Suprapubic skin (tissue), 4 donors: Measurements from ENCODE around the gene IWS1. TPM values are rescaled to one million over a fixed set of nuclear protein-coding genes. Genes with fewer than 3 reads are reported as not detected.

Source experiments
- DNase-seq, 2 donors: peaks; one replicate each; pipeline ENCODE4 v3.0.0-alpha.2; 2019; ENCODE audit warnings: low spot score in 2 of 2
- H3K27ac ChIP-seq: fragments of 200-600 bp; sonication (generic); one replicate; pipeline ENCODE4 v1.5.1; 2019
- H3K27me3 ChIP-seq: fragments of 200-600 bp; sonication (generic); one replicate; pipeline ENCODE4 v1.5.1; 2019
- H3K36me3 ChIP-seq: fragments of 200-600 bp; sonication (generic); one replicate; pipeline ENCODE4 v1.5.1; 2019
- H3K4me1 ChIP-seq: fragments of 200-600 bp; sonication (generic); one replicate; pipeline ENCODE4 v1.5.1; 2019
- H3K4me3 ChIP-seq: fragments of 200-600 bp; sonication (generic); one replicate; pipeline ENCODE4 v1.5.1; 2019; ENCODE audit warnings: mild to moderate bottlenecking
- H3K9me3 ChIP-seq: fragments of 200-600 bp; sonication (generic); one replicate; pipeline ENCODE4 v1.5.1; 2019
- CTCF ChIP-seq, 2 donors: fragments of 200-600 bp in 1 of 2; fragments of 450-650 bp in 1 of 2; sonication (generic) in 1 of 2; IDR thresholded peaks; one replicate each; pipeline ENCODE4 v1.5.1; 2016 to 2019; ENCODE audit warnings: antibody characterized with exemption in 2 of 2, mild to moderate bottlenecking in 1 of 2, moderate library complexity in 1 of 2
- EP300 ChIP-seq: sonication (generic); formaldehyde crosslinking; IDR thresholded peaks from one replicate; pipeline ENCODE4 v1.6.1; 2017; ENCODE audit warnings: antibody characterized with exemption
- POLR2A ChIP-seq, 2 donors: fragments of 450-650 bp; IDR thresholded peaks; one replicate each; pipeline ENCODE4 v1.6.1; 2017; ENCODE audit warnings: antibody characterized with exemption in 2 of 2, mild to moderate bottlenecking in 2 of 2, moderate library complexity in 2 of 2
- POLR2AphosphoS5 ChIP-seq, 3 donors: sonication (generic); formaldehyde crosslinking; IDR thresholded peaks; one replicate each; pipeline ENCODE4 v1.6.1; 2017; ENCODE audit warnings: antibody characterized with exemption in 3 of 3
- WGBS: methylation state at CpG from one replicate; pipeline ENCODE4 v1.1.5; 2018; 5-methylcytosine and 5-hydroxymethylcytosine counted together
- total RNA-seq, 4 donors: library from RNA; depleted of rRNA; stranded (reverse); fragments of >200 nt; gene quantifications; one replicate each; pipeline ENCODE4 v1.1.0, GENCODE V29; 2016

Gene IWS1
- total RNA-seq, 4 donors from 2014 or later = 23.2 to 51.4 (median 29.9) TPM

- Histone ChIP-seq H3K4me1 (no peaks in the 10 kb centered on the region), H3K27me3 (no peaks in the 10 kb centered on the region), H3K4me3 (no peak overlapping the region), H3K36me3 (no peaks in the 10 kb centered on the region), H3K9me3 (no peaks in the 10 kb centered on the region), H3K27ac (no peak overlapping the region)
- 86% methylated on average over 6 of the region's 6 CpGs for WGBS
- peak in 1 of 2 donors; percentile 53 for DNase-seq
- no peak for TF ChIP-seq CTCF (IDR thresholded peaks at IDR 0.05)
- TF ChIP-seq POLR2A (IDR thresholded peaks at IDR 0.05) = no peak
- no peak for TF ChIP-seq POLR2AphosphoS5 (IDR thresholded peaks at IDR 0.05)
- TF ChIP-seq EP300 = no peak
Observed at GRCh38 chr2:127569666-127570065, 43.4 kb upstream of the IWS1 start.

- H3K27me3 ChIP-seq = no peaks in the 10 kb centered on the region
- no peaks in the 10 kb centered on the region for H3K36me3 ChIP-seq
- H3K4me1 ChIP-seq = no peaks in the 10 kb centered on the region
- peak in 1 of 2 donors; percentile 37 for DNase-seq
- H3K9me3 ChIP-seq = no peaks in the 10 kb centered on the region
- no peak overlapping the region for H3K27ac ChIP-seq
- TF ChIP-seq EP300 (no peak), POLR2AphosphoS5 (IDR thresholded peaks at IDR 0.05) (no peak), POLR2A (IDR thresholded peaks at IDR 0.05) (no peak), CTCF (IDR thresholded peaks at IDR 0.05) (no peak)
- 89% methylated on average over 6 of the region's 6 CpGs for whole genome bisulfite sequencing
- H3K4me3 ChIP-seq = no peak overlapping the region
Observed at GRCh38 chr2:127568128-127568527, 41.8 kb upstream of the IWS1 start.

- no peak overlapping the region for H3K27ac ChIP-seq
- no peaks in the 10 kb centered on the region for H3K9me3 ChIP-seq
- no peaks in the 10 kb centered on the region for H3K36me3 ChIP-seq
- no peaks in the 10 kb centered on the region for H3K27me3 ChIP-seq
- no peak overlapping the region for H3K4me3 ChIP-seq
- WGBS = 84% methylated on average over 5 of the region's 5 CpGs
- TF ChIP-seq CTCF (IDR thresholded peaks at IDR 0.05) (no peak), POLR2AphosphoS5 (IDR thresholded peaks at IDR 0.05) (no peak), POLR2A (IDR thresholded peaks at IDR 0.05) (no peak), EP300 (no peak)
- no peaks in the 10 kb centered on the region for H3K4me1 ChIP-seq
- peak in 1 of 2 donors; percentile 34 for DNase-seq
Observed at GRCh38 chr2:127567351-127567854, 41.1 kb upstream of the IWS1 start.

GRCh38 chr2:127566576-127566975 is 40.3 kb upstream of the IWS1 start:
- WGBS = 87% methylated on average over 7 of the region's 10 CpGs

GRCh38 chr2:127566139-127566417 is 39.8 kb upstream of the IWS1 start:
- Histone ChIP-seq H3K9me3 (no peaks in the 10 kb centered on the region), H3K4me1 (no peaks in the 10 kb centered on the region), H3K36me3 (no peaks in the 10 kb centered on the region), H3K4me3 (no peak overlapping the region), H3K27ac (no peak overlapping the region), H3K27me3 (no peaks in the 10 kb centered on the region)
- DNase-seq = peak in 1 of 2 donors; percentile 66
- TF ChIP-seq EP300 (no peak), POLR2A (IDR thresholded peaks at IDR 0.05) (no peak), POLR2AphosphoS5 (IDR thresholded peaks at IDR 0.05) (no peak), CTCF (IDR thresholded peaks at IDR 0.05) (no peak)
- 82% methylated on average over 3 of the region's 5 CpGs for WGBS

More at GRCh38 chr2:127566576-127566975, 40.3 kb upstream of the IWS1 start:
- H3K4me1 ChIP-seq = no peaks in the 10 kb centered on the region
- no peak overlapping the region for H3K27ac ChIP-seq
- no peaks in the 10 kb centered on the region for H3K27me3 ChIP-seq
- H3K4me3 ChIP-seq = no peak overlapping the region
- peak in 1 of 2 donors; percentile 35 for DNase-seq
- TF ChIP-seq EP300 = no peak
- no peak for TF ChIP-seq CTCF (IDR thresholded peaks at IDR 0.05)
- no peak for TF ChIP-seq POLR2A (IDR thresholded peaks at IDR 0.05)
- no peak for TF ChIP-seq POLR2AphosphoS5 (IDR thresholded peaks at IDR 0.05)
- no peaks in the 10 kb centered on the region for H3K9me3 ChIP-seq
- no peaks in the 10 kb centered on the region for H3K36me3 ChIP-seq
